ENCODE results near the gene MDC1. TPM values are rescaled to one million over a fixed set of nuclear protein-coding genes. Genes with fewer than 3 reads are reported as not detected.

MDC1 gene
- total and polyA plus RNA-seq, 2 of the 13 experiments (the other 11 are each of a cell fraction or from before 2014, with no cell fraction given): 8.4 to 14.0 TPM

GRCh38 chr6:30742316-30743098 lies 25.4 kb upstream of the MDC1 start, which contains the start of gene FLOT1 (continued):
- no peak; the same call in 1 of the 2 replicates for TF ChIP-seq LBX2 (CRISPR knock-in tag; IDR thresholded peaks at IDR 0.05; ENCODE audit: borderline replicate concordance)
- peak; percentile 52; the same call in 1 of the 2 replicates for TF ChIP-seq ZMYM4 (CRISPR knock-in tag; IDR thresholded peaks at IDR 0.05)
- no peak for TF ChIP-seq ZBTB40 (IDR thresholded peaks at IDR 0.05)
- TF ChIP-seq ZBTB40 (CRISPR knock-in tag; IDR thresholded peaks at IDR 0.05): peak; percentile 78
- TF ChIP-seq ZKSCAN1 (IDR thresholded peaks at IDR 0.05; ENCODE audit: low read length): no peak
- peak; percentile 47; the same call in 1 of the 2 replicates for TF ChIP-seq ZNF639 (CRISPR knock-in tag; conservative IDR thresholded peaks at IDR 0.05)
- peak; percentile 59; the same call in 1 of the 2 replicates for TF ChIP-seq AHDC1 (CRISPR knock-in tag; IDR thresholded peaks at IDR 0.05; ENCODE audit: borderline replicate concordance)
- TF ChIP-seq BHLHE40 (IDR thresholded peaks at IDR 0.05; ENCODE audit: low read length): peak; percentile 5; the same call in 1 of the 2 replicates
- TF ChIP-seq ZNF30 (CRISPR knock-in tag; IDR thresholded peaks at IDR 0.05): no peak
- 0 out of 2 replicates have a peak, but pooled peaks have one; percentile 21 for TF ChIP-seq ZNF839 (CRISPR knock-in tag; IDR thresholded peaks at IDR 0.05; ENCODE audit: borderline replicate concordance)
- peak; percentile 72 for TF ChIP-seq GZF1 (CRISPR knock-in tag; IDR thresholded peaks at IDR 0.05)
- TF ChIP-seq TRIM24 (CRISPR knock-in tag; IDR thresholded peaks at IDR 0.05): no peak; the same call in 1 of the 2 replicates

Measured in HepG2 (cell line).